OCI-LY7 (cell line): Measurements from ENCODE around the gene PLD6.
"Not testable (repeated sequence)": the region's sequence is repeated elsewhere in the genome, so short reads cannot be mapped to it uniquely, and the experiment has no call there.

Experiments
- CTCF ChIP-seq: fragments of 200-600 bp; sonication (generic); conservative IDR thresholded peaks from 2 replicates; pipeline ENCODE4 v1.5.1; 2014; ENCODE audit warnings: mild to moderate bottlenecking, antibody characterized with exemption, low read length, moderate library complexity, mixed read lengths
- EZH2phosphoT487 ChIP-seq: fragments of 200-600 bp; sonication (generic); IDR thresholded peaks from 2 replicates; pipeline ENCODE4 v1.6.1; 2018; ENCODE audit warnings: low read depth, borderline replicate concordance, mild to moderate bottlenecking, mixed run types, antibody characterized with exemption, low read length, moderate library complexity, mixed read lengths

- TF ChIP-seq CTCF, EZH2phosphoT487: not testable (repeated sequence)
These were observed 10.7 kb downstream of the PLD6 start for GRCh38 chr17:17195466-17195865.
